Stimulated activated naive CD4-positive, alpha-beta T cell (primary cell): ENCODE results near the gene RASGEF1B.

Experiments used
- DNase-seq, 6 experiments: peaks; one replicate each; lab custom pipeline; 2025; lab: John Stamatoyannopoulos, UW

The RASGEF1B gene

GRCh38 chr4:81399306-81400086 is 72.2 kb downstream of the RASGEF1B start:
- no peak for DNase-seq

DNA sequence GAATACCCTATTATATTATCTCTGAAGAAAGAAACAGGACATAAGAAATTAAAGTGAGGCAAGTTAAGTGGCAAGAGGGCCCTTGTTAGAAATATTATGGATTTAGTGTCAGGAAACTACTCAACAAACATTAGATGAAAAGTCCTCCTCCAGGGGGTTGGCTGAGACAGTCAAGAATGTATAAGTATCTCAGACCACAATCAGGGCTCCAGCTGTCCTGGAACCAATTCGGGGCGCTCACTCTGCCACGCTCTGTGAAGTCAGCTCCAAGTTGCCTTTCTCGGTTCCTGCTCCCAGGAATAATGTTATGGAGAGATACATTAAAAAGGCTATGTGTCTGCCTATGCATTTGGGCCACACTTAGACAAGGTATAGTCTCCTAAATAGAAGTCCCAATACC is 73.3 kb downstream of the RASGEF1B start:
- DNase-seq = no peak

DNA sequence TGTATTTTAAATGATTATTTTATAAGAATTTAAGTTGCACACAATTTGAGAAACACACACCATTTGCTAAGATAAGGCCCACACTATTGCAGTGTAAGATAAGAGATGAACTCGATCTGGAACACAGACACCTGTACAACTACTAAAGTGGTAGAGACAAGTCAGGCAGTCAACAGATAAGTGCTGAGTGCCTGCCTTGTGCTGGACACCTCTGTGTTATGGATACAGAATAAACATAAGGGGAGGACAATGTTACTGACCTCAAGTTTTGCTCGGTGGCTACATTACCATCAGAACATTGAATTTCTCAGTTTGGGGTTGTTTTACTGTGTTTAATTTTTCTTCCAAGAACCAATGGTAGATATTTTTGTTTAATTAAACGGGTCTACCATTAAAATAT is 74.1 kb downstream of the RASGEF1B start:
- DNase-seq = no peak

GRCh38 chr4:81395239-81395638 is 76.5 kb downstream of the RASGEF1B start:
- DNase-seq = no peak

DNA sequence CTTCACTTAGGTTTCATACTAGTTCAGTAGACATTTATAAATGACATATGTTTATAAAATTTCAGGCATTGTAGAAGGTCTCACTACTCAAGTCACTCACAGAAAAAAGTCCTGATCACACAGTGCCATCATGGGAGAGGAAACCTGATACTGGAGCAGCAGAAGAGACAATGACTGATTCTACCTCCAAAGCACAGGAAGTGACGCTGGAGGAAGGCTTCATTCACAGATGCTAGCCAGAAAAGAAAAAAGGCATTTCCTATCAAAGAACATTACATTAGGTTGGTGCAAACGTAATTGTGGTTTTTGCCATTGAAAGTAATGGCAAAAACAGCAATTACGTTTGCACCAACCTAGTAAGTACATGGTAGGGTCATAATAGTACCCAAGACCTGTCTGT is 79.5 kb downstream of the RASGEF1B start:
- peak in 3 of 6 experiments; percentile 26 to 54 (median 51) for DNase-seq

DNA sequence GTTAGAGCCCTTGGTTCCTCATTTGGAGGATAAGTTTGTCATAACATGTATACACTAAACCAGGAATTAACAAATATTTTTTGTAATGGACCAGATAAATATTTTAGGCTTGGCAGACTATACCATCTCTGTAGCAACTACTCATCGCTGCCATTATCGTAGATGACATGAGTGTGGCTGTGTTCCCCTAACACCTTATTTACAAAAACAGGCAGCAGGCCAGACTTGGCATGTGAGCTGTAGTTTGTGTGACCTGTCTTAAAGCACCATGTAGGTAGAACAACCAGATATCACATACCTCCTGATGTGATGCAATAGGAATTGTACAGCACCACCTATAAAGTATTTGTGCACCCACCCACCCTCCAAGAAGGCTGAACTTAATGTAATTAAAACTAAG is 82.0 kb downstream of the RASGEF1B start:
- no peak for DNase-seq

GRCh38 chr4:81380437-81380836 is 91.3 kb downstream of the RASGEF1B start:
- DNase-seq = no peak

GRCh38 chr4:81378386-81378785 is 93.3 kb downstream of the RASGEF1B start:
- DNase-seq = no peak

DNA sequence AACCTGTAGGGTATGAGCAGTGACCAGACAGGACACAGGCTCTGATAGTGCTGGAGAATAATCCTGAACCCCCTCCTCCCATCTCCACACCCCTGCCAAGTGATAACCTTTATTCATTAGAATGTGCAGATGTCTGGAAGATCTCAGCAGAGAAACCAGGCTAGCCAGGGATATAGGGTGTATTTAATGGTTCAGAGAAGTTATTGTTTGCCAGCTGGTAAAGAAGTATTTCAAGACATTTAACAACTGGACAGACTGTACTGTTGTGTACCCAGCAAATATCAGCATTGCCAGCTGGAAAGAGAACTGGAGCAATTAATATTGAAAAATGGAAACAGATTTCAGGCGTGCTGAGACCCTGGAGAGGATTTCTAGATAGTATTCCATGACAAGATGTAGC is 94.5 kb downstream of the RASGEF1B start:
- DNase-seq = no peak

GRCh38 chr4:81376720-81377119 is 95.0 kb downstream of the RASGEF1B start:
- no peak for DNase-seq
